Measurements from ENCODE around the gene OPRL1. TPM values are rescaled to one million over a fixed set of nuclear protein-coding genes. Genes with fewer than 3 reads are reported as not detected.
A peak's percentile ranks its signal among the peaks of the same experiment; 100 is the strongest.
"Not testable (repeated sequence)": the region's sequence is repeated elsewhere in the genome, so short reads cannot be mapped to it uniquely, and the experiment has no call there.

Gene OPRL1
- total and polyA plus RNA-seq, 5 donors: 0.50 to 1.3 (median 0.91) TPM

- Histone ChIP-seq H3K9me3 (ENCODE audit: control insufficient read depth, low read length) (no peaks in the 10 kb centered on the region), H3K27me3 (ENCODE audit: control insufficient read depth, insufficient read depth) (no peaks in the 10 kb centered on the region), H3K27ac (ENCODE audit: low read length) (no peak overlapping the region), H3K4me1 (ENCODE audit: control insufficient read depth, insufficient read depth, low read length) (no peaks in the 10 kb centered on the region), H3K4me3 (ENCODE audit: low read length) (peak overlapping the region; percentile 71)
- no peak for ATAC-seq
- intact Hi-C loops (cut with DNase I): loop anchor here in 1 of 4 donors (5.0 kb wide), 1 partner anchor 39 kb away; no protein-coding TSS in a partner anchor
- 20% methylated on average over 13 of the region's 13 CpGs for WGBS
- DNase-seq: peak in 1 of 3 donors; percentile 41
Measured at GRCh38 chr20:64082820-64083377, 3.0 kb downstream of the OPRL1 start.

GRCh38 chr20:64083378-64083803 lies 3.5 kb downstream of the OPRL1 start:
- DNase-seq (peak; percentile 77 to 93 (median 89)), ATAC-seq (peak; percentile 44 to 48)
- no peak overlapping the region for H3K27ac ChIP-seq (ENCODE audit: low read length)
- no peaks in the 10 kb centered on the region for H3K4me1 ChIP-seq (ENCODE audit: control insufficient read depth, insufficient read depth, low read length)
- H3K4me3 ChIP-seq (ENCODE audit: low read length): peak overlapping the region; percentile 71
- intact Hi-C loops (cut with DNase I): loop anchor here in 1 of 4 donors (5.0 kb wide), 1 partner anchor 39 kb away; no protein-coding TSS in a partner anchor
- no peaks in the 10 kb centered on the region for H3K9me3 ChIP-seq (ENCODE audit: control insufficient read depth, low read length)
- H3K27me3 ChIP-seq (ENCODE audit: control insufficient read depth, insufficient read depth): no peaks in the 10 kb centered on the region
- WGBS: under 1% methylated on average over 52 of the region's 52 CpGs

GRCh38 chr20:64083804-64084684 lies 4.2 kb downstream of the OPRL1 start, which contains the start of gene LKAAEAR1:
TSS of gene LKAAEAR1 (minus strand) at chr20:64084398. CDS start at chr20:64084219, 179 bp downstream.
- WGBS: 2% methylated on average over 86 of the region's 86 CpGs
- Histone ChIP-seq H3K9me3 (ENCODE audit: control insufficient read depth, low read length) (no peaks in the 10 kb centered on the region), H3K4me1 (ENCODE audit: control insufficient read depth, insufficient read depth, low read length) (no peaks in the 10 kb centered on the region), H3K4me3 (ENCODE audit: low read length) (peak within 1 kb of the TSS; percentile 71), H3K27me3 (ENCODE audit: control insufficient read depth, insufficient read depth) (no peaks in the 10 kb centered on the region), H3K27ac (ENCODE audit: low read length) (no peak within 1 kb of the TSS)
- DNase-seq (peak in 2 of 3 donors; percentile 51 to 58), ATAC-seq (no peak)
- intact Hi-C loops (cut with DNase I): loop anchor here in 1 of 4 donors (5.0 kb wide), 1 partner anchor 38 kb away; no protein-coding TSS in a partner anchor

DNA sequence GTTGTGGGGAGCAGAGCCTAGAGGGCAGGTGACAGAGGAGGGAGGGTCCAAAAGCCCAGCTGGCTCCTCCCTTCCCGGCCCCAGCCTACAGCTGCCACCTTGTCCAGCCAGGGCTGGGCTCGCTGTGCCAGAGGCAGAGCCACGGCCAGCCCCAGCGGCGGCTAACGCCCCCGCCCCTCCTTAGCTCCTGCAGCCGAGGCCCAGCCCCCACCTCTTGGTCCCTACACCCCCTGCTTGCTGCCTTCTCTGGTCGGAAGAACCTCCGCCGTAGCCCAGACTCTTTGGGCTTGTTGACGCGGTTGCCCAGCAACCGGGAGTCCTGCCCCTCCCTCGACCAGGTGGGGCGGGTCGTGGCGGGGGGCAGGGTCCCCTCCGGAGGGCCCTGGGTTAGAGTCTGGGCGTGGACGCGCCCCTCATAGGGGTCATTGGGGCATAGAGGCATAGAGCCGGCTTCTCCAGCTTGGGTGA lies 4.8 kb downstream of the OPRL1 start:
- peak in 1 of 3 donors; percentile 47 for DNase-seq
- Histone ChIP-seq H3K4me1 (ENCODE audit: control insufficient read depth, insufficient read depth, low read length) (no peaks in the 10 kb centered on the region), H3K27ac (ENCODE audit: low read length) (no peak overlapping the region), H3K27me3 (ENCODE audit: control insufficient read depth, insufficient read depth) (no peaks in the 10 kb centered on the region), H3K9me3 (ENCODE audit: control insufficient read depth, low read length) (no peaks in the 10 kb centered on the region), H3K4me3 (ENCODE audit: low read length) (no peak overlapping the region)
- ATAC-seq: no peak
- 12% methylated on average over 23 of the region's 23 CpGs for WGBS
- intact Hi-C loops (cut with DNase I): loop anchor here in 1 of 4 donors (5.0 kb wide), 1 partner anchor 38 kb away; no protein-coding TSS in a partner anchor

GRCh38 chr20:64086801-64087200 lies 6.9 kb downstream of the OPRL1 start:
- Histone ChIP-seq H3K27me3 (ENCODE audit: control insufficient read depth, insufficient read depth) (no peaks in the 10 kb centered on the region), H3K9me3 (ENCODE audit: control insufficient read depth, low read length) (no peaks in the 10 kb centered on the region), H3K4me1 (ENCODE audit: control insufficient read depth, insufficient read depth, low read length) (no peaks in the 10 kb centered on the region), H3K27ac (ENCODE audit: low read length) (no peak overlapping the region), H3K4me3 (ENCODE audit: low read length) (no peak overlapping the region)
- ATAC-seq (no peak), DNase-seq (no peak)
- intact Hi-C loops (cut with DNase I): no loop called here
- WGBS: 93% methylated on average over 10 of the region's 11 CpGs

- 97% methylated on average over 6 of the region's 36 CpGs for WGBS
- H3K27me3 ChIP-seq (ENCODE audit: control insufficient read depth, insufficient read depth); intact Hi-C loops (cut with DNase I); DNase-seq; H3K4me3 ChIP-seq (ENCODE audit: low read length); H3K9me3 ChIP-seq (ENCODE audit: control insufficient read depth, low read length); H3K4me1 ChIP-seq (ENCODE audit: control insufficient read depth, insufficient read depth, low read length); H3K27ac ChIP-seq (ENCODE audit: low read length); ATAC-seq: not testable (repeated sequence)
Measured at GRCh38 chr20:64087226-64087825, 7.4 kb downstream of the OPRL1 start.

GRCh38 chr20:64088586-64088985 lies 8.7 kb downstream of the OPRL1 start:
- intact Hi-C loops (cut with DNase I); H3K4me1 ChIP-seq (ENCODE audit: control insufficient read depth, insufficient read depth, low read length); H3K9me3 ChIP-seq (ENCODE audit: control insufficient read depth, low read length); H3K4me3 ChIP-seq (ENCODE audit: low read length); ATAC-seq; H3K27ac ChIP-seq (ENCODE audit: low read length); H3K27me3 ChIP-seq (ENCODE audit: control insufficient read depth, insufficient read depth): not testable (repeated sequence)
- peak in 1 of 3 donors; percentile 34 for DNase-seq

- Histone ChIP-seq H3K27ac (ENCODE audit: low read length) (no peak overlapping the region), H3K4me3 (ENCODE audit: low read length) (no peak overlapping the region), H3K9me3 (ENCODE audit: control insufficient read depth, low read length) (no peaks in the 10 kb centered on the region), H3K27me3 (ENCODE audit: control insufficient read depth, insufficient read depth) (no peaks in the 10 kb centered on the region), H3K4me1 (ENCODE audit: control insufficient read depth, insufficient read depth, low read length) (no peaks in the 10 kb centered on the region)
- ATAC-seq (no peak), DNase-seq (no peak)
- intact Hi-C loops (cut with DNase I): no loop called here
- 51% methylated on average over 10 of the region's 10 CpGs for WGBS
Measured at GRCh38 chr20:64090165-64090564, 10.3 kb downstream of the OPRL1 start.

GRCh38 chr20:64091340-64091739 lies 11.5 kb downstream of the OPRL1 start:
- no peak for DNase-seq
- 73% methylated on average over 19 of the region's 19 CpGs for WGBS
- peak in 1 of 2 donors; percentile 11 for ATAC-seq
- no peaks in the 10 kb centered on the region for H3K4me1 ChIP-seq (ENCODE audit: control insufficient read depth, insufficient read depth, low read length)
- H3K27ac ChIP-seq (ENCODE audit: low read length): no peak overlapping the region
- intact Hi-C loops (cut with DNase I): no loop called here
- H3K27me3 ChIP-seq (ENCODE audit: control insufficient read depth, insufficient read depth): no peaks in the 10 kb centered on the region
- no peaks in the 10 kb centered on the region for H3K9me3 ChIP-seq (ENCODE audit: control insufficient read depth, low read length)
- H3K4me3 ChIP-seq (ENCODE audit: low read length): no peak overlapping the region

DNA sequence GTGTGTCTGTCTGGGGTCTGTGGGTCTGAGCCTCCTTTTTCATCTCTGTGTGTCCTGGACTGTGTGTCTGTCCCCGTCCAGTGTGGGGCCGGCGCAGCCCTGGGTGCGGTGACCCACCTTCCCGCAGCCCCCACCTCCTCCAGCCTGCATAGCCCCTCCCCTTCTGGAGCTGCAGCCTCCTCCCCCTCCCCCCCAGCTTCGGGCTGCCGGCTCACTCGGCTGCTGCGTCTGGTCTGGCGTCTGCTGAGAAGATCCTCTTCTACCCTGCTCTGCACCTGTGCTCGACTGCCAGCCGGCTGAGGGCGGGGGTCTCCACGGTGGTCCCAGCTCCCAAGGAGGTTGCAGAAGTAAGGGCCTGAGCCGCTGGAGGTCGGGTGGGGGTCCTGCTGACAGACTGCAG lies 11.9 kb downstream of the OPRL1 start:
- no peak overlapping the region for H3K27ac ChIP-seq (ENCODE audit: low read length)
- no peaks in the 10 kb centered on the region for H3K27me3 ChIP-seq (ENCODE audit: control insufficient read depth, insufficient read depth)
- DNase-seq: no peak
- peak in 1 of 2 donors; percentile 18 for ATAC-seq
- WGBS: 23% methylated on average over 16 of the region's 16 CpGs
- intact Hi-C loops (cut with DNase I): no loop called here
- H3K4me3 ChIP-seq (ENCODE audit: low read length): no peak overlapping the region
- no peaks in the 10 kb centered on the region for H3K4me1 ChIP-seq (ENCODE audit: control insufficient read depth, insufficient read depth, low read length)
- no peaks in the 10 kb centered on the region for H3K9me3 ChIP-seq (ENCODE audit: control insufficient read depth, low read length)
